GM12878 (cell line): ENCODE measurements around the gene ITPR2. TPM values are rescaled to one million over a fixed set of nuclear protein-coding genes. Genes with fewer than 3 reads are reported as not detected.

Source experiments
- ATAC-seq: fragments of 200-7000 bp; cut with Tn5 transposase; 3 replicates; pipeline ENCODE4 v1.9.1; 2020; ENCODE audit warnings: mild to moderate bottlenecking, moderate library complexity
- BruUV-seq: library from RNA; stranded (reverse); fragments of 400-500 nt; replicated peaks from 2 replicates; lab custom pipeline; 2021; lab: Mats Ljungman, UMichigan
- CTCF ChIA-PET: fragments of 300-600 bp; sonication (Branson Sonifier 250); formaldehyde crosslinking; extraction: SDS; loops from one replicate; lab custom pipeline; 2021; ENCODE audit warnings: inconsistent platforms; lab: Yijun Ruan, JAX
- POLR2A ChIA-PET: fragments of 350-600 bp; formaldehyde crosslinking; extraction: SDS; loops from one replicate; lab custom pipeline; 2021; ENCODE audit warnings: inconsistent platforms; lab: Charles Lee
- RAD21 ChIA-PET: fragments of 300-600 bp; sonication (Branson Sonifier 250); formaldehyde crosslinking; loops from one replicate; lab custom pipeline; 2023; ENCODE audit warnings: antibody characterized with exemption; ENCODE audit not compliant: unreplicated experiment; lab: Charles Lee
- SMC1A ChIA-PET: fragments of 300-600 bp; sonication (Branson Sonifier 250); formaldehyde crosslinking; loops from one replicate; lab custom pipeline; 2023; ENCODE audit not compliant: unreplicated experiment, uncharacterized antibody; lab: Charles Lee
- DNase-seq: peaks from one replicate; pipeline ENCODE4 v3.0.0-alpha.2; 2011; ENCODE audit warnings: low read depth, low spot score
- FAIRE-seq: peaks from 3 replicates; lab custom pipeline; 2011; peaks lifted over from hg19 to GRCh38; lab: Jason Lieb, UNC
- H2AFZ ChIP-seq: 2 replicates; pipeline ENCODE4 v1.6.0; 2011; ENCODE audit warnings: low read depth, low read length, control low read depth; ENCODE audit not compliant: control insufficient read depth
- H3K27ac ChIP-seq: 2 replicates; pipeline ENCODE4 v1.5.1; 2011; ENCODE audit warnings: control low read depth; ENCODE audit not compliant: control insufficient read depth, insufficient read depth
- H3K27me3 ChIP-seq, 2 experiments: replicated peaks in 1 of 2; 2 replicates each; pipeline versions ENCODE4 v1.6.0 to v1.6.1; 2011; ENCODE audit warnings: low read length in 1 of 2; ENCODE audit not compliant: control insufficient read depth in 2 of 2, insufficient read depth in 2 of 2
- H3K36me3 ChIP-seq, 2 experiments: 2 replicates each; pipeline ENCODE4 v1.5.1; 2011; ENCODE audit warnings: low read length in 1 of 2; ENCODE audit not compliant: control insufficient read depth in 2 of 2, insufficient read depth in 2 of 2
- H3K4me1 ChIP-seq: 2 replicates; pipeline ENCODE4 v1.6.1; 2011; ENCODE audit warnings: mild to moderate bottlenecking, low read length, moderate library complexity, mixed read lengths; ENCODE audit not compliant: control insufficient read depth, insufficient read depth
- H3K4me2 ChIP-seq: 2 replicates; pipeline ENCODE4 v1.6.0; 2011; ENCODE audit warnings: control low read depth; ENCODE audit not compliant: control insufficient read depth, insufficient read depth
- H3K4me3 ChIP-seq: fragments of 200-600 bp; sonication (generic); 2 replicates; pipeline ENCODE4 v1.5.1; 2016
- H3K79me2 ChIP-seq: 2 replicates; pipeline ENCODE4 v1.6.0; 2011; ENCODE audit warnings: low read length; ENCODE audit not compliant: control insufficient read depth, insufficient read depth
- H3K9ac ChIP-seq: 2 replicates; pipeline ENCODE4 v1.8.0; 2011; ENCODE audit warnings: low read length, control low read depth, mixed read lengths; ENCODE audit not compliant: control insufficient read depth, insufficient read depth
- H3K9me3 ChIP-seq: replicated peaks from 3 replicates; pipeline ENCODE4 v1.5.1; 2011; ENCODE audit warnings: mild to moderate bottlenecking, low read length; ENCODE audit not compliant: control insufficient read depth, insufficient read depth
- H4K20me1 ChIP-seq: 2 replicates; pipeline ENCODE4 v1.6.0; 2011; ENCODE audit not compliant: control insufficient read depth, insufficient read depth
- ATF3 ChIP-seq: IDR thresholded peaks from 2 replicates; pipeline ENCODE4 v1.6.1; 2011; ENCODE audit warnings: low read depth, mild to moderate bottlenecking, low read length, moderate library complexity, borderline replicate concordance; ENCODE audit errors: extremely low read depth
- BCLAF1 ChIP-seq: fragments of 450-650 bp; IDR thresholded peaks from 2 replicates; pipeline ENCODE4 v1.6.1; 2017; ENCODE audit warnings: antibody characterized with exemption, mild to moderate bottlenecking, moderate library complexity
- CBFB ChIP-seq: IDR thresholded peaks from 2 replicates; pipeline ENCODE4 v1.6.1; 2016; ENCODE audit warnings: antibody characterized with exemption, low read depth
- E2F4 ChIP-seq: IDR thresholded peaks from 2 replicates; pipeline ENCODE4 v1.6.1; 2012; ENCODE audit warnings: low read depth, low read length, improper control_type of control experiment
- IKZF1 ChIP-seq: fragments of 450-650 bp; conservative IDR thresholded peaks from 2 replicates; pipeline ENCODE4 v1.6.1; 2017; ENCODE audit warnings: antibody characterized with exemption, mild to moderate bottlenecking
- IRF4 ChIP-seq: IDR thresholded peaks from 2 replicates; pipeline ENCODE4 v1.6.1; 2011; ENCODE audit warnings: low read depth, low read length
- KAT2A ChIP-seq: conservative IDR thresholded peaks from 2 replicates; pipeline ENCODE4 v1.6.1; 2011; ENCODE audit warnings: low read depth, low read length; ENCODE audit not compliant: control insufficient read depth
- KLF5 ChIP-seq: fragments of 450-650 bp; IDR thresholded peaks from 2 replicates; pipeline ENCODE4 v1.6.1; 2014; ENCODE audit warnings: mild to moderate bottlenecking; ENCODE audit not compliant: partially characterized antibody
- LARP7 ChIP-seq: fragments of 450-650 bp; IDR thresholded peaks from 2 replicates; pipeline ENCODE4 v1.6.1; 2017; ENCODE audit warnings: mild to moderate bottlenecking
- MXI1 ChIP-seq: fragments of 150-350 bp; IDR thresholded peaks from 2 replicates; pipeline ENCODE4 v1.6.1; 2011; ENCODE audit warnings: low read depth, mild to moderate bottlenecking, inconsistent platforms, low read length, improper control_type of control experiment
- NR2C2 ChIP-seq: IDR thresholded peaks from 2 replicates; pipeline ENCODE4 v1.6.1; 2011; ENCODE audit warnings: borderline replicate concordance, low read depth; ENCODE audit not compliant: control insufficient read depth, insufficient read length
- RBBP5 ChIP-seq: fragments of 200-600 bp; sonication (generic); conservative IDR thresholded peaks from 2 replicates; pipeline ENCODE4 v1.6.1; 2016
- SRF ChIP-seq, 2 experiments: IDR thresholded peaks; 2 replicates each; pipeline ENCODE4 v1.6.1; 2011; ENCODE audit warnings: low read depth in 2 of 2, low read length in 2 of 2, mild to moderate bottlenecking in 1 of 2, moderate library complexity in 1 of 2
- STAT3 ChIP-seq: IDR thresholded peaks from 2 replicates; pipeline ENCODE4 v1.6.1; 2011; ENCODE audit warnings: low read depth, low read length, improper control_type of control experiment
- ZBTB40 ChIP-seq: fragments of 450-650 bp; IDR thresholded peaks from 2 replicates; pipeline ENCODE4 v1.6.1; 2016; ENCODE audit warnings: mild to moderate bottlenecking, moderate library complexity, borderline replicate concordance
- WGBS: methylation state at CpG from one replicate; pipeline ENCODE4 v1.1.6; 2016; ENCODE audit warnings: low lambda C conversion rate; ENCODE audit not compliant: insufficient replicate concordance, insufficient coverage; ENCODE audit errors: missing lambda C conversion rate; 5-methylcytosine and 5-hydroxymethylcytosine counted together
- in situ Hi-C: fragments of 300-500 bp; cut with MboI; formaldehyde crosslinking; loops from 9 replicates; pipeline ENCODE4 v1.14.3; 2018; ENCODE audit warnings: mixed read lengths
- intact Hi-C: fragments of 100-400 bp; cut with micrococcal nuclease; formaldehyde crosslinking; loops from one replicate; pipeline ENCODE4 v1.14.2; 2022; ENCODE audit not compliant: unreplicated experiment
- polyA plus RNA-seq, 11 experiments: library from polyadenylated mRNA; depleted of rRNA in 4 of 11; unstranded in 6 of 11; stranded (reverse) in 5 of 11; fragments of >200 nt; fragmentation: Nextera tagmentation in 4 of 11; fragmentation: Illumina TruSeq in 1 of 11; extraction: Ambion mirVana in 4 of 11; extraction: Trizol in 1 of 11; gene quantifications; 1 replicate in 1 of 11; 2 replicates in 10 of 11; pipeline versions ENCODE4 v1.2.1 to v1.2.3, GENCODE V29; 2011 to 2016; ENCODE audit warnings: inconsistent platforms in 2 of 11, missing spikeins in 2 of 11, low read depth in 1 of 11
- total RNA-seq, 4 experiments: library from RNA; depleted of rRNA in 3 of 4; stranded (reverse); fragments of >200 nt in 3 of 4; fragmentation: Illumina TruSeq in 1 of 4; extraction: Trizol in 1 of 4; gene quantifications; 2 replicates each; pipeline versions ENCODE4 v1.2.1 to v1.2.3, GENCODE V29; 2013 to 2021

Gene ITPR2
- total and polyA plus RNA-seq, 10 of the 15 experiments (the other 5 are each of a cell fraction or from before 2014, with no cell fraction given) = 7.5 to 76.2 (median 47.1) TPM

- TF ChIP-seq CBFB (no peak), RBBP5 (no peak), LARP7 (no peak), SRF (IDR thresholded peaks at IDR 0.05; ENCODE audit: low read depth in 2 of 2, low read length in 2 of 2) (no peak), KLF5 (no peak)
- TF ChIP-seq, all 136 proteins: peak for 0
Observed at GRCh38 chr12:26651036-26651435, 182.0 kb downstream of the ITPR2 start (continued).

GRCh38 chr12:26648999-26649398, 184.0 kb downstream of the ITPR2 start:
- H3K79me2 ChIP-seq = no peaks in the 10 kb centered on the region
- no peak overlapping the region for H3K27ac ChIP-seq
- H3K9me3 ChIP-seq = peaks cover 2% of the 10 kb centered on the region; the same call in 1 of the 3 replicates
- peaks cover 3 to 27% of the 10 kb centered on the region in 2 experiments for H3K36me3 ChIP-seq
- ChIA-PET POLR2A (interaction anchor here (0.7 kb wide), 1 partner anchor 200 kb away, joined by 3 read pairs; no protein-coding TSS in a partner anchor), SMC1A (no interaction called here), RAD21 (no interaction called here), CTCF (no interaction called here)
- no peak overlapping the region for H3K9ac ChIP-seq
- ATAC-seq (no peak), DNase-seq (no peak), FAIRE-seq (no peak)
- BruUV-seq = no TSS peak
- H4K20me1 ChIP-seq = no peaks in the 10 kb centered on the region
- no peaks in the 10 kb centered on the region for H3K4me1 ChIP-seq
- no peak overlapping the region for H2AFZ ChIP-seq
- intact Hi-C loops = no loop called here
- no peaks in the 10 kb centered on the region for H3K27me3 ChIP-seq
- no peak overlapping the region for H3K4me3 ChIP-seq
- no peak overlapping the region for H3K4me2 ChIP-seq
- in situ Hi-C loops = loop anchor here (25.0 kb wide), 1 partner anchor 537 kb away; no protein-coding TSS in a partner anchor
- WGBS = 0% methylated on average over 1 of the region's 1 CpG
- TF ChIP-seq BCLAF1 = no peak
- no peak for TF ChIP-seq STAT3
- TF ChIP-seq KAT2A = no peak
- no peak for TF ChIP-seq IKZF1
- TF ChIP-seq NR2C2 = no peak
- no peak for TF ChIP-seq E2F4
- TF ChIP-seq IRF4 = no peak
- no peak for TF ChIP-seq ATF3
- no peak for TF ChIP-seq ZBTB40
- TF ChIP-seq MXI1 = no peak
